ENCODE measurements around the gene CRB1. TPM values are rescaled to one million over a fixed set of nuclear protein-coding genes. Genes with fewer than 3 reads are reported as not detected.

The CRB1 gene
- total RNA-seq, 1 donor from 2014 or later = not detected

DNA sequence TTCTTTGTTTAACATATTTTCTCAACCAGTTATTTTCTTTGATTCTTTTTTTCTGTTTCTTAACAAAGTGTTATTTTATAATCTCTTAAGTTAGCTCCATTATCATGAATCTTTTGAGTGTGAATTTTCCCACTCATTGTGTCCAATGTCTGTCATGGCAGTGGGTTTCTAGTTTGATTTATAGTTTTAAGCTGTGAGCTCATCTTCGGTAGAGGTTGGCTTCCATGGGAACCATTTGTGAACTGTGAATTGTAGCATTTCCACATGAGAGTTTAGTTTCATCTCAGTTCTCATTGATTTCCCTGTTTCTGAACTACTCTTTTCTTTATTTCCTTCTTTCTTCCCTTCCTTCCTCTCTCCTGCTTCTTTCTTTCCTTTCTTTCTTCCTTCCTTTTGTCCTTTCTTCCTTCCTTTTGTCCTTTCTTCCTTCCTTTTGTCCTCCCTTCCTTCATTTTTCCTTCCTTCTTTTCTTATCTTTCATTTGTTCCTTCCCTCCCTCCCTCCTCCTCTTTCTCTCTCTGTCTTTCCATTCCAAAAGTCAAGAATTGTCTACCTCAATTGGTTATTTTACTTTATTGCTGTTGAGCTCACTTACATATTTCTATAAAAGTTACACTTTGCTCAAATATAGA lies 3.0 kb upstream of the CRB1 start:
- intact Hi-C loops (cut with micrococcal nuclease) = no loop called here
- no peaks in the 10 kb centered on the region for H3K4me1 Mint-ChIP-seq (ENCODE audit: low read depth)
- no peaks in the 10 kb centered on the region for H3K36me3 Mint-ChIP-seq (ENCODE audit: low read depth)

DNA sequence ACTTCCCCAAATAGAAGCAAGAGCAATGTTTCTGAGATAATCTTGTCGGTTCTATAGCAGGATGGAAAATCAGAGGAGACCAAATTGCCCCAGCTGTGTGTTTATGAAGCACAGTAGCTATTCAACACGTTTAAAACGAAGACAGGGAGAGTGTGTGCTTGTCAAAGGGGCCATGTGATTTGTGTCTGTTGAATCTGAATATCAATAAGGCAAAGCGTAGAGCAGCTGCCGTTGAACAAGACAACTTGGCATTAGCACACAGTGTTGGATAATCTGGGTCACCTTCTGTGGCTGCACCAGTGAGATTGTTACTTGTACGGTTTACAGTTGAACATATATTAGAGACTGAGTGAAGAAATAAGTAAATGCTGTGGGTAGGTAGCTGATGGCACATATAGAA lies 1.0 kb downstream of the CRB1 start:
- H3K27ac Mint-ChIP-seq = no peak overlapping the region
- H3K4me1 Mint-ChIP-seq (ENCODE audit: low read depth) = no peaks in the 10 kb centered on the region
- no peaks in the 10 kb centered on the region for H3K9me3 Mint-ChIP-seq
- no peaks in the 10 kb centered on the region for H3K36me3 Mint-ChIP-seq (ENCODE audit: low read depth)
- intact Hi-C loops (cut with micrococcal nuclease) = no loop called here
- no peak overlapping the region for H3K4me3 Mint-ChIP-seq (ENCODE audit: low read depth)
- DNase-seq (ENCODE audit: low spot score) = no peak
- H3K27me3 Mint-ChIP-seq (ENCODE audit: low read depth) = peaks cover 7% of the 10 kb centered on the region

More for the DNA sequence above, 3.0 kb upstream of the CRB1 start:
- no peak overlapping the region for H3K27ac Mint-ChIP-seq
- DNase-seq (ENCODE audit: low spot score) = no peak
- H3K4me3 Mint-ChIP-seq (ENCODE audit: low read depth) = no peak overlapping the region
- peaks cover 6% of the 10 kb centered on the region for H3K27me3 Mint-ChIP-seq (ENCODE audit: low read depth)
- H3K9me3 Mint-ChIP-seq = no peaks in the 10 kb centered on the region

DNA sequence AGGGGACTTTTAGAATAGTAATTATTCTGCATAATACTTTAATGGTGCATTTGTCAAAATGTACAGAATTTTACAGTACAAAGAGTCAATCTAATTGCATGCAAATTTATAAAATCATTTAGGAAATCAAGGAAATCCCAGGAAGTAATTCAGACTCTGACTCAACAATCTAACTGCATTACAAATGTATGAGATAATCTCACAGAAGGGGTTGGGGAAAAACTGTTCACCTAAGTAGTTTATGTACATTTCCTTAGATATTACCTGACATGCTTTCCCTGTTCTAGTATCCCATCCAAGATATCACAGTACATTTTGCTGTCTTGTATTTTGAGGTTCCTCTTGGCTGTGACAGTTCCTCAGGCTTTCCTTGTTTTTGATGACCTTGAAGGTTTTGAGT lies 4.7 kb downstream of the CRB1 start:
- no peak for DNase-seq (ENCODE audit: low spot score)
- Mint-ChIP-seq H3K36me3 (ENCODE audit: low read depth) (no peaks in the 10 kb centered on the region), H3K27ac (no peak overlapping the region), H3K4me3 (ENCODE audit: low read depth) (no peak overlapping the region), H3K4me1 (ENCODE audit: low read depth) (no peaks in the 10 kb centered on the region), H3K9me3 (no peaks in the 10 kb centered on the region), H3K27me3 (ENCODE audit: low read depth) (peaks cover 5% of the 10 kb centered on the region)
- intact Hi-C loops (cut with micrococcal nuclease) = no loop called here

DNA sequence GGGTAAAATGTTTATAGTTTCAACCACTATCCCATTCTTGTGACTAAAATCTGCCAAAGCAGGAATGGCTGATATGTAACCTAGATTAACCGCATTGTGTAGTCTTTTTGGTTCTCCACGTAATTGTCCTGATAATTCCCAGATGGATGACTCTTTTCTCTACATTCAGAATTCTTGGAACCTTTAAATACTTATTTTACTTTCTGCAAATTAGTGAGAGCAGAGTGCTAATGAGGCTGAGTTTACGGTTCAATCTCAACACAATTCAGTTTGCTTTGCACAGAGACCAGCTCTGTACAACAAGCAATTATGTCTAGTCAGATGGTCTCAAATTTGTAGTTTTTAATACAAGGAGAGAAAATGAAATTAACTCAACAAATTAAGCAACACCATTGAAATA lies 9.1 kb downstream of the CRB1 start:
- no peaks in the 10 kb centered on the region for H3K4me1 Mint-ChIP-seq (ENCODE audit: low read depth)
- H3K27ac Mint-ChIP-seq = no peak overlapping the region
- H3K36me3 Mint-ChIP-seq (ENCODE audit: low read depth) = no peaks in the 10 kb centered on the region
- no peak for DNase-seq (ENCODE audit: low spot score)
- H3K9me3 Mint-ChIP-seq = no peaks in the 10 kb centered on the region
- H3K4me3 Mint-ChIP-seq (ENCODE audit: low read depth) = no peak overlapping the region
- peaks cover 6% of the 10 kb centered on the region for H3K27me3 Mint-ChIP-seq (ENCODE audit: low read depth)
- intact Hi-C loops (cut with micrococcal nuclease) = no loop called here

DNA sequence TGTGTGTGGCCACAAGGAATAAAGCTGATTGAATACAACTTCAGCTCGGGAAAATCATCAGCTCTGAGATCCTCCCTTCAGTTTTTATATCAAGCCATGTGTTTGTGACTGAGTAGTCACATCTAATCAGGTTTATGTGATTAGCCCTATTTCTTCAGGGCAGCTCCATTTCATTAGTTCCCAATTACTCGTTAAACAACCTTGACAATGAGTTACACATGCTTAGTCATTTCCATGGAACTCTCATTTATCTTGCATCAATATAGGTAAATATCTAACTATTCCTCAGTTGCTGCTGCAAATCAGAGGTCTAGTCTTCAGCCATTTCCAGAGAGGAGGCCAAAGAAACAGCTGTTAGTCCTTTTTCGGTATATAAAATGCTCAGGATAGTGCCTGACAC lies 16.3 kb downstream of the CRB1 start:
- intact Hi-C loops (cut with micrococcal nuclease) = no loop called here
- H3K27me3 Mint-ChIP-seq (ENCODE audit: low read depth) = peaks cover 7% of the 10 kb centered on the region

DNA sequence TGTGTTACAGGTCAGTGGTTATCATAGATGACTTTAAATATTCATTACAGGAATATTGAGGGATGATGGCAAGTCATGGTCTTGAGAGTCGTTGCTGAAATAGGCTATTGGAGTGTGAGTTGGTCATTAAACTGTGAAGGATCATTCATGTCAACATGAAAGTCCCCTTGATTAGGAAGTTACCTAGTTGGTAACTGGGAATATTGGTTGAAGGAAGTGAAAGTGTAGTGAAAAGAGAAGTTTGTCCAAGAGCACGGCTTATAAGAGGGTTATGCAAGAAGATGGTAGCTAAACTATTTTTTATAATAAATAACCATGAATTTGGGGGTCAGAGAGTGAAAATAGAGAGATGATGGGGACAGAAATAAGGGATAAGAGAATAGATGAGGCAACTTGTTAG lies 16.9 kb downstream of the CRB1 start:
- peaks cover 3% of the 10 kb centered on the region for H3K4me1 Mint-ChIP-seq (ENCODE audit: low read depth)
- no peak for DNase-seq (ENCODE audit: low spot score)
- H3K9me3 Mint-ChIP-seq = no peaks in the 10 kb centered on the region
- no peak overlapping the region for H3K4me3 Mint-ChIP-seq (ENCODE audit: low read depth)
- intact Hi-C loops (cut with micrococcal nuclease) = no loop called here
- H3K36me3 Mint-ChIP-seq (ENCODE audit: low read depth) = no peaks in the 10 kb centered on the region
- no peak overlapping the region for H3K27ac Mint-ChIP-seq
- H3K27me3 Mint-ChIP-seq (ENCODE audit: low read depth) = peaks cover 6% of the 10 kb centered on the region

More for the DNA sequence above, 16.3 kb downstream of the CRB1 start:
- no peak for DNase-seq (ENCODE audit: low spot score)
- H3K4me3 Mint-ChIP-seq (ENCODE audit: low read depth) = no peak overlapping the region
- no peaks in the 10 kb centered on the region for H3K36me3 Mint-ChIP-seq (ENCODE audit: low read depth)
- no peak overlapping the region for H3K27ac Mint-ChIP-seq
- H3K4me1 Mint-ChIP-seq (ENCODE audit: low read depth) = peaks cover 3% of the 10 kb centered on the region
- H3K9me3 Mint-ChIP-seq = no peaks in the 10 kb centered on the region

DNA sequence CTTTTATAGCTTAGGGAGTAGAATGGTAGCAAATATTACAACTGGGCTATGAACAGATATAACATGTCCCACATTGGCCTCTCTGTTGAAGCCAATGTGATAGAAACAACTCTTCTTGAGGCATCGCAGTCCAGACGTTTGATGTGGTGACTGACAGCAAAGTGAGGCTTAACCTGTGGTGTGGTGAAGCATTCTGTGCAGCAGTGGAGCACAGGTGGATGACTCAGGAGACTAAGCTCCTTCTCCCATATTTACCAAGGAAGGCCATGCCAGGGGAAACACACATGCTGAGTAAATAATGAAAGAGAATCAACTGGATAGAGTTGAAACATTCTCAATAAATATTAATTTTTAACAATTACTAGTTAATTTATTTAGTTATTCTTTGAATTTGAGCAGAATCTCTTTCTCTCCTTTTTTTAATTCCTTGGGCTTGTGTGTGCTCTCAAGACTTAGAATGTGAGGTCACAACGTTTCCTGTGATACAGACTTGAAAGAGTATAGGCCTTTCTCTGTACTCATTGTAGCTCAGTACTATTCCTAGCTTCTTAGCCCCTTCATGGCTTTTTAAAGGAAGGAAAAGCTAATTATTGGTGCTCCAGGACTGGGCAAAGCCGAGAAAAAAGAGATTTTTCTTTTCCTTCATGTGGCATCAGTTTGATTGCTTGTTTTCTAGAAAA lies 17.6 kb downstream of the CRB1 start:
- Mint-ChIP-seq H3K27me3 (ENCODE audit: low read depth) (peaks cover 5% of the 10 kb centered on the region), H3K36me3 (ENCODE audit: low read depth) (no peaks in the 10 kb centered on the region), H3K9me3 (no peaks in the 10 kb centered on the region), H3K4me1 (ENCODE audit: low read depth) (peaks cover 3% of the 10 kb centered on the region), H3K4me3 (ENCODE audit: low read depth) (no peak overlapping the region), H3K27ac (no peak overlapping the region)
- DNase-seq (ENCODE audit: low spot score) = no peak
- intact Hi-C loops (cut with micrococcal nuclease) = no loop called here

DNA sequence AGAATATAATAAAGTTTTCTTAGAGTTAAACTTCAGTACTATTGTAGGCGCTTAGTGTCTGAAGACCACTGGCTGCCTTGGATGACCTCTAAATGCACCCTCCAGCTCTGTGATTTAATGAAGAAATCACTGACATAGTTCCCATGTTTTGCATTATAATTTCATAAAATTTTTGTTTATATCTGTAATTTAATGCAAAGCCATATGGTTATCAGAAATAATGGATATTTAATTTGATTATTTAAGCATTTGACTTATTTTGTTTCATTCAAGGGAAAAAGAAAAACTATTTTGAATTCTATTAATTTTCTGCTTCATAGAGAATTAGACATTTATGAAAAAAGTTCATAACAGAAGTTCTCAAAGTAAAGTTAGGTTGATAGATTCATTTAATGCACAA lies 18.6 kb downstream of the CRB1 start:
- no peak overlapping the region for H3K27ac Mint-ChIP-seq
- no peaks in the 10 kb centered on the region for H3K36me3 Mint-ChIP-seq (ENCODE audit: low read depth)
- intact Hi-C loops (cut with micrococcal nuclease) = no loop called here
- peaks cover 3% of the 10 kb centered on the region for H3K4me1 Mint-ChIP-seq (ENCODE audit: low read depth)
- H3K4me3 Mint-ChIP-seq (ENCODE audit: low read depth) = no peak overlapping the region
- H3K9me3 Mint-ChIP-seq = no peaks in the 10 kb centered on the region
- H3K27me3 Mint-ChIP-seq (ENCODE audit: low read depth) = peaks cover 5% of the 10 kb centered on the region
- no peak for DNase-seq (ENCODE audit: low spot score)

DNA sequence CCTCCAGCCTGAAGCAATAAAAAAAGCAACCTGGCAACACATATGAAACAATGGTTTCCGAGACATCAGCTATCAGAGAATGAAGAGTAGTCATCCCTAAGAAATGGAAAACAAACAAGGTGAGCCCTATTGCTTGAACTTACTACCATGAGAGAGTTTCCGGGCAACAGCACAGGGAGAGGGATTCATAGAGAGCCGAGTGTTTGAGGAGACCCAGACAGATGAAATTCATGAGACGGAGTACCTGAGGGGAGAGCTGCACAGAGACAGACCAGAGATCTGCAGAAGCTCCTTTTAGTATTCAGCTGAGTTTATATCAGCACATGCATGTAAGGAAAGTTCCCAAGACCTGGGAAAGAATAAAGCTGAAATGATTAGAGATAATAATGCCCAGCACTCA lies 19.8 kb downstream of the CRB1 start:
- intact Hi-C loops (cut with micrococcal nuclease) = no loop called here

DNA sequence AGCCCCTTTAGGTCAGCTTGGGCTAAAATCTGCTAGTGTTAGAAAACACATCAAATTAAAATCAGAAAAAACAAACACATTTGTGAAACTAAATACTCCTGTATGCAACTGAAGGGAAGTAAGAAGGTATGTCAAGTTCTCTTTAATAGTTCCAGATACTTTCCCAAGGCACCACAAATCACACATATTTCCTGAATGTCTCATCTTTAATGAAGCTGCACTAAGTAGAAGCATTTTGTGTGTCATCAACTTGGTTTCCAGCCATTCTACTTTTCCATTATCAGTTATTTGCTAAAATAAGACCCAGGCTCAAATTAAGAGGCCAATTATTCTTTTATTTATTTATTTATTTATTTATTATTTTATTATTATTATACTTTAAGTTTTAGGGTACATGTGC lies 34.7 kb downstream of the CRB1 start:
- DNase-seq (ENCODE audit: low spot score) = no peak
- Mint-ChIP-seq H3K9me3 (no peaks in the 10 kb centered on the region), H3K27me3 (ENCODE audit: low read depth) (no peaks in the 10 kb centered on the region), H3K27ac (no peak overlapping the region), H3K4me1 (ENCODE audit: low read depth) (no peaks in the 10 kb centered on the region), H3K36me3 (ENCODE audit: low read depth) (no peaks in the 10 kb centered on the region), H3K4me3 (ENCODE audit: low read depth) (no peak overlapping the region)
- intact Hi-C loops (cut with micrococcal nuclease) = no loop called here

More for the DNA sequence above, 19.8 kb downstream of the CRB1 start:
- Mint-ChIP-seq H3K4me1 (ENCODE audit: low read depth) (peaks cover 3% of the 10 kb centered on the region), H3K27ac (no peak overlapping the region), H3K36me3 (ENCODE audit: low read depth) (no peaks in the 10 kb centered on the region), H3K9me3 (no peaks in the 10 kb centered on the region), H3K27me3 (ENCODE audit: low read depth) (peaks cover 5% of the 10 kb centered on the region), H3K4me3 (ENCODE audit: low read depth) (no peak overlapping the region)
- DNase-seq (ENCODE audit: low spot score) = no peak

DNA sequence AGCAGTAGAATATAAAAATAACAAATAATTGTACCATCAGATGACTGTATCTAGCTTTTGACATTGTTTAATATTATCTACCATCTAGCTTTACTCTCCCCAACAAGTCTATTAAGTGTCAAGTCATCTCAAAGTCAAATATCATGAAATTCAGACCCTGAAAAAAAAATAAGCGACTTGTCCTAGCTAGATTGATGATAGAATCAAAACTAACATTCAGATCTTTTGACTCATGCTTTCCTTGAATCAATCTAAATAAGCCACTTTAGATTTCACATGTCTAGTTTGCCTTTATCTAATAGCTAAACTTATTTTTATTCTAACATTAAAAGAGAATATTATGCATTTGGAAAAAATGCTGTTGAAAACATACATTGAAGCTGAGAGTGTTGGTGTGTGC lies 35.4 kb downstream of the CRB1 start:
- Mint-ChIP-seq H3K27ac (no peak overlapping the region), H3K4me3 (ENCODE audit: low read depth) (no peak overlapping the region), H3K27me3 (ENCODE audit: low read depth) (no peaks in the 10 kb centered on the region), H3K36me3 (ENCODE audit: low read depth) (no peaks in the 10 kb centered on the region), H3K9me3 (no peaks in the 10 kb centered on the region), H3K4me1 (ENCODE audit: low read depth) (no peaks in the 10 kb centered on the region)
- intact Hi-C loops (cut with micrococcal nuclease) = no loop called here
- no peak for DNase-seq (ENCODE audit: low spot score)

DNA sequence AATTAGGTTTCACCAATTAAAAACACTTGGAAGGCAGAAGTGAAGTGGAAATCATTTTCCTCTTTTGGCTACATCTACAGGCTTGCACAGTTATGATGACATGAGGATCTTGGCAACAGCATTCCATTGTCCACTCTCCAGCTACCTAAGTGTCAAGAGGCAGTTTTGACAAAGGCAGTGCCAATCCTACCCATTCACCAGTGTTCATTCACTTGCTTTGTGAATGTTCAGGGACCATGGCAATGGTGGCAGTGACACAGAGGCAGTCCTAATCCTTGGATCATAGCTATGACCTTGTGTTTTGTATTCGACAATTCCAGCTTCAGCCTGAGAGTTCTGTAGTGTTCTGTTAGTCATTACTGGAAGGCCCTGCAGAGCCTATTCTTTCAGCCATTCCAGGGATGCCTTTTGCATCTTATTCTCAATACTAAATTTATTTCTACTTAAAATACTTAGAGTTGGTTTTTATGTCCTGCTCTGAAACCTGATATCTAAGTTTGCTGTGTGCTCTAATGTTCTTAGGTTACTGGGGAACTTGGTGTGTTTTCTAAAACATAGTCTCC lies 36.7 kb downstream of the CRB1 start:
- no peak for DNase-seq (ENCODE audit: low spot score)
- Mint-ChIP-seq H3K9me3 (no peaks in the 10 kb centered on the region), H3K27me3 (ENCODE audit: low read depth) (no peaks in the 10 kb centered on the region), H3K4me1 (ENCODE audit: low read depth) (no peaks in the 10 kb centered on the region), H3K27ac (no peak overlapping the region), H3K4me3 (ENCODE audit: low read depth) (no peak overlapping the region), H3K36me3 (ENCODE audit: low read depth) (no peaks in the 10 kb centered on the region)
- intact Hi-C loops (cut with micrococcal nuclease) = no loop called here

DNA sequence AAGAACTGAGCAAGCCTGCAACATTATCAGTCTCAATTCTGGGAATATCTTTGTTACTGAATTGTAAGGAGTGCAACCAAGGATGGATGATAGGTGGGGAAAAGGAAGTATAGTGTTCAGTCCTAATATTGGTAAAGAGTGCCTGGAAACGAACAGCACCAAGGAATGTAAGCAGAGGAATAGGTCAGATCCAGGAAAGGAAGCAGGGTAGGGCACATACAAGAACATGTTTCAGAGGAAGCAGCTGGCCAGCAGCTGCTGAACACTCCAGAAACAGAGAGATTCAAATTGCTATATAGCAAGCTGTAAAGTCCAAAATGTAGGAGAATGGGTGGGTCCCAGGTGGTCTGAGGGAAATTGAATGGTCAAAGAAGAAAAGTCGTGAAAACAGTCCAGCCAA lies 37.9 kb downstream of the CRB1 start:
- no peaks in the 10 kb centered on the region for H3K9me3 Mint-ChIP-seq
- no peak for DNase-seq (ENCODE audit: low spot score)
- H3K36me3 Mint-ChIP-seq (ENCODE audit: low read depth) = no peaks in the 10 kb centered on the region
- H3K27me3 Mint-ChIP-seq (ENCODE audit: low read depth) = no peaks in the 10 kb centered on the region
- H3K27ac Mint-ChIP-seq = no peak overlapping the region
- H3K4me3 Mint-ChIP-seq (ENCODE audit: low read depth) = no peak overlapping the region
- intact Hi-C loops (cut with micrococcal nuclease) = no loop called here
- H3K4me1 Mint-ChIP-seq (ENCODE audit: low read depth) = no peaks in the 10 kb centered on the region

All from activated T-helper 2 cell treated with anti-CD3 and anti-CD28 coated beads, Interferon-gamma antibody, Interleukin-2, Interleukin-4, amounts not matched to agents 10 μg/mL and 5 μg/mL and 100 μg/mL, durations not matched to agents 14 hours and 24 hours and 36 hours (primary cell).